ENCODE measurements around the gene PKD2L2.
"Not testable (repeated sequence)": the region's sequence is repeated elsewhere in the genome, so short reads cannot be mapped to it uniquely, and the experiment has no call there.

PKD2L2 gene

GRCh38 chr5:137888863-137889759 is at the start of gene PKD2L2:
PKD2L2 (plus strand) TSS chr5:137889457; CDS start chr5:137889492, 35 bp downstream.
- peak; percentile 55 to 61 for DNase-seq (ENCODE audit: low read depth in 2 of 2, low spot score in 1 of 2)

GRCh38 chr5:137842296-137842695 is 47.0 kb upstream of the PKD2L2 start:
- DNase-seq (ENCODE audit: low read depth in 2 of 2, low spot score in 1 of 2) = no peak

GRCh38 chr5:137843676-137844299 is 45.5 kb upstream of the PKD2L2 start:
- no peak for DNase-seq (ENCODE audit: low read depth in 2 of 2, low spot score in 1 of 2)

GRCh38 chr5:137845472-137845871 is 43.8 kb upstream of the PKD2L2 start:
- DNase-seq (ENCODE audit: low read depth in 2 of 2, low spot score in 1 of 2) = no peak

GRCh38 chr5:137847687-137848086 is 41.6 kb upstream of the PKD2L2 start:
- no peak for DNase-seq (ENCODE audit: low read depth in 2 of 2, low spot score in 1 of 2)

GRCh38 chr5:137853165-137853564 is 36.1 kb upstream of the PKD2L2 start:
- DNase-seq (ENCODE audit: low read depth in 2 of 2, low spot score in 1 of 2) = not testable (repeated sequence)

- no peak for DNase-seq (ENCODE audit: low read depth in 2 of 2, low spot score in 1 of 2)
Observed at GRCh38 chr5:137856201-137856600, 33.1 kb upstream of the PKD2L2 start.

- DNase-seq (ENCODE audit: low read depth in 2 of 2, low spot score in 1 of 2) = no peak
Observed at GRCh38 chr5:137856916-137857862, 32.1 kb upstream of the PKD2L2 start.

- DNase-seq (ENCODE audit: low read depth in 2 of 2, low spot score in 1 of 2) = no peak
Observed at GRCh38 chr5:137858223-137858916, 30.9 kb upstream of the PKD2L2 start.

- no peak for DNase-seq (ENCODE audit: low read depth in 2 of 2, low spot score in 1 of 2)
Observed at GRCh38 chr5:137858954-137859353, 30.3 kb upstream of the PKD2L2 start.

- DNase-seq (ENCODE audit: low read depth in 2 of 2, low spot score in 1 of 2) = no peak
Observed at GRCh38 chr5:137862251-137862650, 27.0 kb upstream of the PKD2L2 start.

GRCh38 chr5:137863653-137864052 is 25.6 kb upstream of the PKD2L2 start:
- DNase-seq (ENCODE audit: low read depth in 2 of 2, low spot score in 1 of 2) = not testable (repeated sequence)

- DNase-seq (ENCODE audit: low read depth in 2 of 2, low spot score in 1 of 2) = no peak
Observed at GRCh38 chr5:137866541-137867388, 22.5 kb upstream of the PKD2L2 start.

- DNase-seq (ENCODE audit: low read depth in 2 of 2, low spot score in 1 of 2) = no peak
Observed at GRCh38 chr5:137867664-137868063, 21.6 kb upstream of the PKD2L2 start, which contains the start of gene MYOT. MYOT (plus strand) TSS chr5:137867860; CDS start chr5:137870652, 2,792 bp downstream.

- no peak for DNase-seq (ENCODE audit: low read depth in 2 of 2, low spot score in 1 of 2)
Observed at GRCh38 chr5:137870647-137871339, 18.5 kb upstream of the PKD2L2 start.

- no peak for DNase-seq (ENCODE audit: low read depth in 2 of 2, low spot score in 1 of 2)
Observed at GRCh38 chr5:137871571-137871970, 17.7 kb upstream of the PKD2L2 start.

GRCh38 chr5:137872466-137872865 is 16.8 kb upstream of the PKD2L2 start:
- no peak for DNase-seq (ENCODE audit: low read depth in 2 of 2, low spot score in 1 of 2)

GRCh38 chr5:137876101-137876500 is 13.2 kb upstream of the PKD2L2 start:
- DNase-seq (ENCODE audit: low read depth in 2 of 2, low spot score in 1 of 2) = no peak

GRCh38 chr5:137880313-137880712 is 8.9 kb upstream of the PKD2L2 start:
- no peak for DNase-seq (ENCODE audit: low read depth in 2 of 2, low spot score in 1 of 2)

All from stimulated activated CD8-positive, alpha-beta memory T cell treated with anti-CD3 and anti-CD28 coated beads, Interleukin-4, amount 100 ng/mL, for 4 hours (primary cell).